Body of pancreas (tissue), 4 donors: Measurements from ENCODE around the gene BRSK1.

Experiments
- CTCF ChIP-seq, 7 experiments: fragments of 450-650 bp in 4 of 7; fragments of 200-600 bp in 3 of 7; sonication (generic) in 3 of 7; IDR thresholded peaks; one replicate each; pipeline ENCODE4 v1.5.1; 2016 to 2019; ENCODE audit warnings: antibody characterized with exemption in 7 of 7
- POLR2A ChIP-seq, 3 donors: fragments of 450-650 bp; IDR thresholded peaks; one replicate each; pipeline ENCODE4 v1.6.1; 2016; ENCODE audit warnings: antibody characterized with exemption in 3 of 3, mild to moderate bottlenecking in 2 of 3

GRCh38 chr19:55248704-55249103, 35.1 kb upstream of the BRSK1 start:
- no peak for TF ChIP-seq CTCF (IDR thresholded peaks at IDR 0.05)
- TF ChIP-seq POLR2A (IDR thresholded peaks at IDR 0.05) = no peak
